H1 (cell line): Measurements from ENCODE around the gene RGS3. TPM values are rescaled to one million over a fixed set of nuclear protein-coding genes. Genes with fewer than 3 reads are reported as not detected.

Experiments
- CTCF ChIA-PET: fragments of 300-600 bp; sonication (Branson Sonifier 250); formaldehyde crosslinking; loops from one replicate; lab custom pipeline; 2021; ENCODE audit not compliant: partially characterized antibody; lab: Charles Lee
- POLR2A ChIA-PET: fragments of 300-600 bp; sonication (Branson Sonifier 250); formaldehyde crosslinking; loops from one replicate; lab custom pipeline; 2021; ENCODE audit warnings: inconsistent platforms; ENCODE audit not compliant: partially characterized antibody; lab: Charles Lee
- DNase-seq, 2 experiments: peaks; one replicate each; pipeline versions ENCODE4 v3.0.0 to v3.0.0-alpha.2; 2010 to 2022; ENCODE audit warnings: low spot score in 2 of 2, low read depth in 1 of 2, mixed read lengths in 1 of 2
- FAIRE-seq: peaks from 2 replicates; lab custom pipeline; 2011; peaks lifted over from hg19 to GRCh38; lab: Jason Lieb, UNC
- H2AFZ ChIP-seq: 2 replicates; pipeline ENCODE4 v1.8.1; 2012; ENCODE audit warnings: low read length, inconsistent platforms
- H2AK5ac ChIP-seq: 2 replicates; pipeline ENCODE4 v1.6.1; 2013; ENCODE audit warnings: low read depth, low read length
- H2BK120ac ChIP-seq: replicated peaks from 2 replicates; pipeline ENCODE3; 2013; ENCODE audit warnings: low read depth, low read length, inconsistent platforms
- H2BK12ac ChIP-seq: 2 replicates; pipeline ENCODE4 v1.6.1; 2013; ENCODE audit warnings: low read depth, low read length
- H2BK15ac ChIP-seq: 2 replicates; pipeline ENCODE4 v1.6.1; 2013; ENCODE audit warnings: low read length
- H2BK20ac ChIP-seq: 2 replicates; pipeline ENCODE4 v1.6.1; 2013; ENCODE audit warnings: low read length
- H2BK5ac ChIP-seq: 2 replicates; pipeline ENCODE4 v1.6.1; 2013; ENCODE audit warnings: low read depth, low read length
- H3K14ac ChIP-seq: 2 replicates; pipeline ENCODE4 v1.6.1; 2013; ENCODE audit warnings: inconsistent platforms; ENCODE audit not compliant: insufficient read length
- H3K18ac ChIP-seq: 2 replicates; pipeline ENCODE4 v1.6.1; 2013; ENCODE audit warnings: low read length; ENCODE audit errors: extremely low read depth
- H3K23ac ChIP-seq: 2 replicates; pipeline ENCODE4 v1.6.1; 2013; ENCODE audit warnings: inconsistent platforms; ENCODE audit not compliant: insufficient read length
- H3K23me2 ChIP-seq: 2 replicates; pipeline ENCODE4 v1.6.1; 2013; ENCODE audit warnings: low read depth, low read length
- H3K27ac ChIP-seq: 2 replicates; pipeline ENCODE4 v1.6.1; 2011; ENCODE audit warnings: low read depth, low read length, inconsistent platforms
- H3K27me3 ChIP-seq, 4 experiments: replicated peaks in 1 of 4; 1 replicate in 1 of 4; 2 replicates in 3 of 4; pipeline versions ENCODE4 v1.6.1 to v1.8.1; 2011 to 2013; ENCODE audit warnings: low read length in 3 of 4, mild to moderate bottlenecking in 3 of 4, inconsistent platforms in 2 of 4, mixed read lengths in 2 of 4, moderate library complexity in 1 of 4; ENCODE audit not compliant: control insufficient read depth in 3 of 4, insufficient read depth in 3 of 4; ENCODE audit errors: extremely low read depth in 1 of 4
- H3K36me3 ChIP-seq, 4 experiments: 2 replicates each; pipeline versions ENCODE4 v1.6.1 to v1.8.1; 2011 to 2013; ENCODE audit warnings: mild to moderate bottlenecking in 4 of 4, low read length in 3 of 4, moderate library complexity in 2 of 4, control low read depth in 1 of 4, inconsistent platforms in 1 of 4; ENCODE audit not compliant: insufficient read depth in 4 of 4, control insufficient read depth in 2 of 4
- H3K4ac ChIP-seq: replicated peaks from 2 replicates; pipeline ENCODE3; 2013; ENCODE audit warnings: low read length, low read depth, mixed read lengths, inconsistent platforms; ENCODE audit not compliant: insufficient read length
- H3K4me1 ChIP-seq, 4 experiments: replicated peaks in 1 of 4; 1 replicate in 1 of 4; 2 replicates in 3 of 4; pipeline versions ENCODE4 v1.6.1 to v1.8.1; 2011 to 2013; ENCODE audit warnings: low read length in 3 of 4, inconsistent platforms in 2 of 4, mixed read lengths in 1 of 4; ENCODE audit not compliant: insufficient read depth in 4 of 4, control insufficient read depth in 3 of 4
- H3K4me2 ChIP-seq, 2 experiments: 2 replicates each; pipeline versions ENCODE4 v1.6.1 to v1.8.1; 2011 to 2013; ENCODE audit warnings: low read depth in 2 of 2, low read length in 2 of 2, control low read depth in 1 of 2, inconsistent platforms in 1 of 2, mild to moderate bottlenecking in 1 of 2; ENCODE audit not compliant: insufficient read depth in 1 of 2
- H3K4me3 ChIP-seq, 4 experiments: fragments of 200-600, 300-600 bp in 1 of 4; sonication (generic), shearing (Covaris generic), sonication (Bioruptor Twin) in 1 of 4; 2 replicates each; pipeline versions ENCODE4 v1.5.1 to v1.8.1; 2011 to 2016; ENCODE audit warnings: low read length in 4 of 4, low read depth in 3 of 4, control low read depth in 2 of 4, inconsistent platforms in 2 of 4, mild to moderate bottlenecking in 2 of 4, mixed read lengths in 1 of 4, moderate library complexity in 1 of 4; ENCODE audit not compliant: insufficient read depth in 2 of 4; ENCODE audit errors: extremely low read depth in 1 of 4
- H3K56ac ChIP-seq: replicated peaks from 2 replicates; pipeline ENCODE3; 2013; ENCODE audit warnings: low read depth, mild to moderate bottlenecking, mixed read lengths, low read length, inconsistent platforms; ENCODE audit not compliant: insufficient read length
- H3K79me1 ChIP-seq: 2 replicates; pipeline ENCODE4 v1.6.1; 2013; ENCODE audit warnings: low read depth, low read length, control low read depth
- H3K79me2 ChIP-seq, 2 experiments: 2 replicates each; pipeline versions ENCODE4 v1.6.1 to v1.8.1; 2012 to 2013; ENCODE audit warnings: low read length in 2 of 2, mild to moderate bottlenecking in 2 of 2, inconsistent platforms in 1 of 2; ENCODE audit not compliant: insufficient read depth in 2 of 2, control insufficient read depth in 1 of 2
- H3K9ac ChIP-seq, 4 experiments: replicated peaks in 1 of 4; 1 replicate in 1 of 4; 2 replicates in 3 of 4; pipeline versions ENCODE4 v1.6.1 to v1.8.1; 2011 to 2013; ENCODE audit warnings: low read depth in 3 of 4, low read length in 3 of 4, control low read depth in 2 of 4, mild to moderate bottlenecking in 2 of 4, moderate library complexity in 2 of 4, inconsistent platforms in 1 of 4; ENCODE audit errors: extremely low read depth in 1 of 4
- H3K9me3 ChIP-seq, 2 experiments: 2 replicates each; pipeline versions ENCODE4 v1.6.1 to v1.8.1; 2012 to 2013; ENCODE audit warnings: mild to moderate bottlenecking in 2 of 2, moderate library complexity in 2 of 2, control low read depth in 1 of 2, inconsistent platforms in 1 of 2, low read depth in 1 of 2, low read length in 1 of 2, mixed read lengths in 1 of 2; ENCODE audit not compliant: insufficient read depth in 2 of 2
- H4K20me1 ChIP-seq, 2 experiments: replicated peaks in 1 of 2; 2 replicates each; pipeline versions ENCODE3 to v1.8.1; 2011 to 2013; ENCODE audit warnings: inconsistent platforms in 2 of 2, low read length in 2 of 2, mild to moderate bottlenecking in 1 of 2; ENCODE audit not compliant: insufficient read depth in 2 of 2, control insufficient read depth in 1 of 2
- H4K5ac ChIP-seq: 2 replicates; pipeline ENCODE4 v1.6.1; 2013; ENCODE audit warnings: low read length, low read depth, mixed read lengths, inconsistent platforms; ENCODE audit not compliant: insufficient read length
- H4K8ac ChIP-seq: 2 replicates; pipeline ENCODE4 v1.8.0; 2013; ENCODE audit warnings: mild to moderate bottlenecking, moderate library complexity, low read length, inconsistent platforms; ENCODE audit not compliant: insufficient read depth; ENCODE audit errors: extremely low read depth
- H4K91ac ChIP-seq: replicated peaks from 2 replicates; pipeline ENCODE3; 2013; ENCODE audit warnings: low read length, mixed read lengths, inconsistent platforms; ENCODE audit not compliant: insufficient read length
- CREB1 ChIP-seq: IDR thresholded peaks from 2 replicates; pipeline ENCODE4 v1.6.1; 2012; ENCODE audit warnings: inconsistent platforms
- CTCF ChIP-seq, 3 experiments: IDR thresholded peaks; 1 replicate in 2 of 3; 2 replicates in 1 of 3; pipeline versions ENCODE4 v1.5.1 to v1.6.1; 2011; ENCODE audit warnings: low read length in 3 of 3, mild to moderate bottlenecking in 3 of 3, inconsistent platforms in 2 of 3, low read depth in 1 of 3, moderate library complexity in 1 of 3; ENCODE audit not compliant: insufficient read depth in 1 of 3; ENCODE audit errors: control extremely low read depth in 1 of 3
- MAFK ChIP-seq: IDR thresholded peaks from 2 replicates; pipeline ENCODE4 v1.6.1; 2012; ENCODE audit warnings: low read depth, mild to moderate bottlenecking, improper control_type of control experiment, low read length
- NRF1 ChIP-seq: IDR thresholded peaks from 2 replicates; pipeline ENCODE4 v1.6.1; 2011; ENCODE audit warnings: mild to moderate bottlenecking, low read depth, low read length, improper control_type of control experiment
- POU5F1 ChIP-seq: IDR thresholded peaks from 2 replicates; pipeline ENCODE4 v1.6.1; 2011; ENCODE audit warnings: low read depth, mild to moderate bottlenecking, low read length, moderate library complexity
- WGBS, 2 experiments: shearing (Covaris generic) in 1 of 2; methylation state at CpG; one replicate each; pipeline versions ENCODE4 v1.1.6 to v1.1.7; 2013 to 2015; ENCODE audit warnings: low lambda C conversion rate in 2 of 2, mixed read lengths in 2 of 2, inconsistent platforms in 1 of 2, low coverage in 1 of 2, missing lambda C conversion rate in 1 of 2; ENCODE audit not compliant: insufficient replicate concordance in 2 of 2, insufficient coverage in 1 of 2, insufficient read length in 1 of 2; ENCODE audit errors: extremely low coverage in 1 of 2, missing lambda C conversion rate in 1 of 2; 5-methylcytosine and 5-hydroxymethylcytosine counted together
- polyA plus RNA-seq, 7 experiments: library from polyadenylated mRNA; depleted of rRNA in 3 of 7; stranded (reverse) in 5 of 7; unstranded in 2 of 7; fragments of >200 nt in 5 of 7; fragments of 200-250 nt in 2 of 7; gene quantifications; 1 replicate in 5 of 7; 2 replicates in 1 of 7; 4 replicates in 1 of 7; pipeline versions ENCODE4 v1.2.1 to v1.2.3, GENCODE V29; 2011 to 2013; ENCODE audit warnings: missing spikeins in 2 of 7, mixed read lengths in 2 of 7
- total RNA-seq: library from RNA; stranded (reverse); fragmentation: NEBNext Ultra II Directional; extraction: Animal tissue kit (Norgen Biotek cat#: 25700); gene quantifications from 2 replicates; pipeline ENCODE4 v1.2.1, GENCODE V29; 2021

RGS3 gene
- total and polyA plus RNA-seq, 2 of the 8 experiments (the other 6 are each of a cell fraction or from before 2014, with no cell fraction given), result 12.6 to 18.2 TPM

DNA sequence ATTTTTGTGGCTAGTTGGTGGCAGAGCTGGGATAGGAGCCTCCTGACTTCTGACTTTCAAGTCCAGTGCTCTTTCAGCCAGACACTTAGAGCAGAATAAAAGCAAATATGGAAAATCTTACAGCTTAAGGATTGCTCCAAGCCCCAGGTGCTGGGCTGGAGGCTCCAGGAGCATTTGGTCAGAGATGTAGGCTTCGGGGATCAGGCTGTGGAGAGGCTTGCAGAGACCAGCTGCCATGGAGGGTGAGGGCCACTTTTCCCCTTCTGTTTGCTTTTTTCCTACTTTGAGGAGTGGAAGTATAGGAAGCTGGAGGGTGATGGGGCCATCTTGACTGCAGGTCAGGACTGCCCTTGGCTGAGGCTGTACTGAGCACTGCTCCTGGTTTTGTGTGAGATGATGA lies 58.9 kb downstream of the RGS3 start:
- no peak overlapping the region for H2BK15ac ChIP-seq
- no peaks in the 10 kb centered on the region for H4K20me1 ChIP-seq
- H3K79me1 ChIP-seq, result no peaks in the 10 kb centered on the region
- no peak overlapping the region for H3K4me2 ChIP-seq
- H3K79me2 ChIP-seq, result no peaks in the 10 kb centered on the region
- H3K18ac ChIP-seq, result no peak overlapping the region
- H2BK120ac ChIP-seq, result no peak overlapping the region
- H3K23me2 ChIP-seq, result no peaks in the 10 kb centered on the region
- no peak overlapping the region for H3K9ac ChIP-seq
- DNase-seq, result no peak
- H2AFZ ChIP-seq, result no peak overlapping the region
- H3K27ac ChIP-seq, result no peak overlapping the region
- no peak overlapping the region for H3K4me3 ChIP-seq
- H2BK20ac ChIP-seq, result no peak overlapping the region
- H3K56ac ChIP-seq, result no peak overlapping the region
- H4K91ac ChIP-seq, result no peak overlapping the region
- peaks cover 0 to 2% (median 0%) of the 10 kb centered on the region in 4 experiments; a peak in 1 of 7 replicates for H3K4me1 ChIP-seq
- H2AK5ac ChIP-seq, result no peak overlapping the region
- no peak overlapping the region for H2BK12ac ChIP-seq
- no peak overlapping the region for H4K5ac ChIP-seq
- POLR2A ChIA-PET, result no interaction called here
- no peak overlapping the region for H3K23ac ChIP-seq
- no peaks in the 10 kb centered on the region for H3K9me3 ChIP-seq
- CTCF ChIA-PET, result interaction anchor here (1.0 to 10.2 kb wide), 9 partner anchors 8 to 66 kb away, joined by 3 to 67 read pairs (median 6); no protein-coding TSS in a partner anchor
- no peaks in the 10 kb centered on the region for H3K36me3 ChIP-seq
- no peak overlapping the region for H3K4ac ChIP-seq
- H4K8ac ChIP-seq, result no peak overlapping the region
- H3K27me3 ChIP-seq, result no peaks in the 10 kb centered on the region
- no peak for TF ChIP-seq POU5F1
- no peak for TF ChIP-seq CREB1
- TF ChIP-seq MAFK, result no peak
- TF ChIP-seq CTCF (IDR thresholded peaks at IDR 0.05; ENCODE audit: control extremely low read depth in 1 of 3, insufficient read depth in 1 of 3, low read depth in 1 of 3, low read length in 3 of 3), result no peak
- TF ChIP-seq NRF1, result no peak
- 94% methylated on average over 1 of the region's 1 CpG; no CpG with 5 or more reads in 1 of the 2 experiments for WGBS, 2 experiments
- H3K14ac ChIP-seq, result no peak overlapping the region
- no peak for FAIRE-seq
- no peak overlapping the region for H2BK5ac ChIP-seq
